ENCODE data around the gene RABGAP1.
"Not testable (repeated sequence)": the region's sequence is repeated elsewhere in the genome, so short reads cannot be mapped to it uniquely, and the experiment has no call there.

The RABGAP1 gene
- 26.5 to 58.8 reads per million in 2 donors for total RNA-seq

DNA sequence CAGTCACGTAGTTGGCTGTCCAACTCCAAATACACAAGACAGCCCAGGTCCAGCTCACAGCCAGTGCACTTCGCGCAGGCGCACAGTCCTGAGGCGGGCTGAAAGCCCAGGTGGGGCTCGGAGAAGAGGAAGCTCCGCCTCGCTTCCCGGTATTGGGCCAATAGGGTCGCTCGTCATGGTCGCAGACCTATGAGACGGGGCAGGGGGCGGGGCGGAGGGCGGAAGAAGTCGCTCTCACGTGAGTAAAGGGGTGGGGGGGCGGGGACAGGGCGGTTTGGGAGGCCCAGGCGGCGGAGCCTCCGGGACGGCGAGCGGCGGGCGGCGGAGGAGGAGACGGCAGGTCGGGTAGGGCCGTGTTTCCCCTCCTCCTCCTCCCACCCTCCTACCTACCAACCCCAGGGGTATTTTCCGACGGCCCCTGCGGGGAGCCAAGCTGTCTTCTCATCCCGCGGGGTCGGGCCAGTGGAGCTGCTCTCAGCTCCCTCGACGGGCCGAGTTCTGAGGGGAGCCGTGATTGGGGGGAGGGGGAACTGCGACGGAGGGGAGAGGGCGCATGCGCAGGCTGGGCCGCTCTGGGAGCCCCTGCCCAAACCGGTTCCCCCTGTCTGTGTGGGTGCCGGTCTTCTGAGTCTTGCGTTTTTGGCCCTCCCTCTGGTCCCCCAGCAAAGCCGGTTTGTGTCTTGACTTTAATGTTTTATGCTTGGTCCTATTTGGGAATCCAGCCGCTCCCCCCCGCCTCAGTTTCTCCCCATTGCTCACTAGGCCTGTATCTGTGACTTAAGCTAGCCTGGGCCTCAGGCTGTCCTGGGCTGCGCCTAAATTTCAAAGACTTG is at the start of gene RABGAP1:
Gene RABGAP1 (plus strand): TSS at position 272 of the 833 bp plus-strand sequence. CDS start 16,040 bp downstream, outside the sequence.
- peak; percentile 93 to 99 (median 98) for DNase-seq

DNA sequence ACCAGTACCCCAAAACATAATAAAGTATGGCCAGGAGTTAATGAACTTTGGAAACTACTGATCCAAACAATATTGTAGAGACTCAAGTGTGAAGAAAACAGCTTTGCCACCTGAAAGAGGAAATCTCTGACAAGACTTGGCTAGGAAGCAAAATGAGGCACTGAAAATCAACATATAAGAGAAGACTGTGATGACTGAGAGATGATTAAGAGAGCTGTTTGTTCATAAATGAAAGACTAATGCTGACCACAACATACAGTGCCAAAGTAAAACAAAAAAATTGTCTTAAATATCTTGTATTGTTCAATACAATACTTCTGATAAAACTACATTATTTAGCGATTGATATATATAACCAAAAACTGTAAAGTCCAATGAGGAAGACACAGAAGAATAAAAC is 42.9 kb upstream of the RABGAP1 start:
- no peak for DNase-seq

DNA sequence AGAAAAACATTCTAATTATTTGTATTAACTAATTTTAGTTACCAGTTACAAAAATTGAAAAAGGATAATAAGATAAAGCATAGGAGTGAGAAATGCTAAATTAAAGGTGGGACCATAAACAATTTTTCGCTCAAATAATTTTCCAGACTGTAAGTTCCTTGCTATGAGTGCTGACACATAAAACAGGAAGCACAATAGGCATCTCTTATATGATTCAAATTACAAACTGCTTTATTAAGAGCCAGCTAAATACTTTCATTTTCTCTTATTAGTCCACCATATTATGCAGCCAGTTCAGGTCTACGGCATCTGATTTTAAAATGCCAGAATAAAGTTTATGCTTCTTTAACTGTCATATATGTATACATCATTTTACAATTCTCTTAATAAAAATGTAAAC is 40.0 kb upstream of the RABGAP1 start:
- peak in 1 of 5 experiments; percentile 52 for DNase-seq

DNA sequence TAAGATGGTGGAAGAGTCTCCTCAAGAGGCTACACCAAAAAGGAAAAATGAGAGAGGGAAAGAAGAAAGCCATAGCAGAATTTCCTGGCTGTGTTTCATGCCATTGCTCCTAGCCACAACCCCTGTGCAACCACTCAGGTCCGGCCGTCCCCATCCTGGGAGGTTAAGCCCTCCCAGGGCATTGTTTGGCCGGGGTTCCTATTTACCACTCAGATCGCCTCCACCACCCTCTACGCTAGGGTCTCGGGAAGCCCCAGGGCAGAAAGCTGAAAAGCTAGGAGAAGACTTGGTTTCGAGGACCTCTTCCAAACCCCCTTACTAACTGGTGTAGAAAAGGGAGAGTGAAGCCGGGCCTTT is 36.4 kb upstream of the RABGAP1 start:
- peak in 3 of 5 experiments; percentile 3 to 25 (median 10) for DNase-seq

DNA sequence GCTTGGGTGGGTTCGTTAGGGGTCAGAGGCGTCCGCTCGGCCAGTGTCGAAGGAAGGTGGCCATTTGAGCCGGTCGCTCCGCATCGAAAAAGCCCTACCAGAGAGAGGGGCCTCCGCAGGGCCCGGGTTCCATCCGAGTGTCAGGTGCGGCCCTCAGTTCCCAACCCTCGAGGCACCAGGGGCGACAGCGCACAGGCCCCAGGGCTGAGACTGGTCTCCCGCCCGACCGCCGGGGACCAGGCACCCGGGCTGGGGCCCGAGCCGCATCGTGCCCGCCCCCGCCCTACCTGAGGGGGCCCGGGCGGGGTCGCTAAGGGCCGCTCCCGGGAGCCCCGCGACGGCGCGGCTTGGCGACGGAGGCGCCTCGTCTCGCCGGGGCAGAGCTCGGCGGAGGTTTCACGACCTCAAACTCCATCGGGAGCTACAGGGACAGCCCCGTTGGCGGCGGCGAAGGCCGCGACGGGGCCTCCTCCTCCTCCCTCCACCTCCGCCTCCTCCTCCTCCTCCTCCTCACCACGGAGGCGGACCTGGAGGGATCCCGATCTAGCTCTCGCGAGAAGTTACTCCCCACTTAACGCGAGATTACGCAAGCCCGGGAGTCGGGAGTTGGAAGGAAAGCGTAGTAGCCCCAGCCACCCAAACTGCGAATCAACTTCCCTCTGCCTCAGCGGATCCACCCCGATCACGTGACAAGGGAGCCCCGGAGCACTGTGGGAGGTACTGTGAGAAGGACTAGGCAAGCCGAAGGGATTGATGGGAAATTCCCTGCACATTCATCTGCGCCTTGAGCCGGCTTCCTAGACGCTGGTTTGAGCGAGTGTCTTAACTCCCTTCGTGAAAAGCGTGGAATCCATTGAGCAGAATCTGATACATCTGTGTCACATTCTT is 35.8 kb upstream of the RABGAP1 start, which contains the start of gene RC3H2:
Gene RC3H2 (minus strand): TSS at position 537 of the 888 bp plus-strand sequence. CDS start 7,850 bp downstream, outside the sequence.
- peak; percentile 80 to 99 (median 96) for DNase-seq

DNA sequence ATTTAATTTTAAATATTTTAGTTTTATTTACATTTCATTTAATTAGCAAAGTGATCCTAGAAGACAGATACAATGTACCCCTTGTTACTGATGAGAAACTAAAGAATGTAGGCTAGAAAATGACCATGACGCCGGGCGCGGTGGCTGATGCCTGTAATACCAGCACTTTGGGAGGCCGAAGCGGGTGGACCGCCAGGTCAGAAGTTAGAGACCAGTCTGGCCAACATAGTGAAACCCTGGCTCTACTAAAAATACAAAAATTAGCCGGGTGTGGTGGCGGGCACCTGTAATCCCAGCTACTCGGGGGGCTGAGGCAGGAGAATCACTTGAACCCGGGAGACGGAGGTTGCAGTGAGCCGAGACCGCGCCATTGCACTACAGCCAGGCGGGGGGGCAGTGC is 34.7 kb upstream of the RABGAP1 start:
- not testable (repeated sequence) for DNase-seq

DNA sequence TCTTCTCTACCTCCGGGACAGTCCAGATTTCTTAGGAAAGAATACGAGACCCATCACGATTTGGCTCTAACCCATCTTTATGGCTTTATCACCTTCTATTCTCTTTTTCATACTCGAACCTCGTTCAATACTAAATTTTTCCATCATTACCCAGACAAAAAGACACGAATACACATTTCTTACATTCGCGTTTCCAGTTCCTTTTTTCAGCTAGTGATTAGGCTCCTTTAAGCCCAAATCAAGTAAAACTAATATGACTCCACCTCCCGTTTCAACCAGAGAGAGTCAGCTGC is 28.2 kb upstream of the RABGAP1 start:
- no peak for DNase-seq

DNA sequence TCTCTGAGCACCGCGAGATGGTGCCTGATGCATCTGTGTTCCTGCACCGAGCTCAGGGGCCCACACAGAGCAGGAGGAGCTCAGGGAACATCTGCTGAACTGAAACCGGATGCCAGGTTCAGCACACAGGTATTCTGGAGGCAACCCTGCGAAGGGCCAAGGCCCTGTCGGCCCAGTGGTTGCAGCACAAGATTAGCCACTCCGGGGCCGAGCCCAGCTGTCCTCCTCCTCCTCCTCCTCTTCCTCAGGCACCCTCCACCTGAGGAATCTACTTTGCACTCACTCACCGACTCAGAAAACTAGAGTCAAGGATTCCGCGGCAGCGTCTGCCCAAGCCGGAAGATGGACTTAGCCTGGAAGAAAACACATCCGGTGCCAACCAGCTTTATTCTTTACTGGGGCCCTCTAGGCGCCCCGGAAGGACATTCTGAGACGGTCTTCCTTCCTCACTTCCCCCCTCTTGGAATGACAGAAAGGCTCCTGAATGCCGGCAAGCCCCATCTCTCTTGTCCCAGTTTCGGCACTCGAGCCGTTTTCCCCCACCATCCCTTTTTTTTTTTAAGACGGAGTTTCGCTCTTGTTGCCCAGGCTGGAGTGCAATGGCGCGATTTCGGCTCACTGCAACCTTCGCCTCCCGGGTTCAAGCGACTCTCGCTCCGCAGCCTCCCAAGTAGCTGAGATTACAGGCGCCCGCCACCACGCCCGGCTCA is 27.7 kb upstream of the RABGAP1 start, which contains the start of gene ZBTB6:
Gene ZBTB6 (minus strand): TSS at position 360 of the 710 bp plus-strand sequence. CDS start 1,251 bp downstream, outside the sequence.
- DNase-seq: peak; percentile 20 to 90 (median 62)

DNA sequence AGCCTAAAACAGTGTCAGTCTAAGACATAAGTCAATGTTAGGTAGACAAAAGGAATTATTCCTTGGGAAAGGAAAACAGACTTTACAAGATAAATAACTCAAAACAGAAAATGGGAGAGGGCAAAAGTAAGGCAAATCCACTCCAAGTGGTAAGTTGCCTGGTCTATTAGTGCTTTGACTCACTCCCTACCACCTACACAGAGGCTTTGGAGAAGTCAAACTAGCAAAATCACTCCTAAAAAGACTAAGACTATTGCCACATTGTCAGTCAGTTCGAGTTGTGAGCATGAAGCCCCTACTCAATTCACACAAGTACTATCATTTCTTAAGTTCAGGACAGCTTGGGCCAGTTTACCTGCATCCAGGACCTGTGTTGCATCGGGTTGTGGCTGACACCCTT is 22.5 kb upstream of the RABGAP1 start:
- DNase-seq: no peak

DNA sequence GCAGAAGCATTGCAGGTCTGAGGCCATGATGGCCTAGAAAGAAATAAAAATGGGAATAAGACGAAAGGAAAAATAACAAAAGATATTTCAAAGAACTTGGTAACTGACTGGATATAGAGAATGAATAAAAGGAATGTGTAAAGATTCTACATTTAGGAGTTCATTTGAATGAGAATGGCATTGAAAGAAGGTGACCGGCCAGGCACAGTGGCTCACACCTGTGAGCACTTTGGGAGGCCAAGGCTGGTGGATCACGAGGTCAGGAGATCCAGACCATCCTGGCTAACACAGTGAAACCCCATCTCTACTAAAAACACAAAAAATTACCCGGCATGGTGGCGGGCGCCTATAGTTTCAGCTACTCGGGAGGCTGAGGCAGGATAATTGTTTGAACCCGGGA is 18.1 kb upstream of the RABGAP1 start:
- no peak for DNase-seq

DNA sequence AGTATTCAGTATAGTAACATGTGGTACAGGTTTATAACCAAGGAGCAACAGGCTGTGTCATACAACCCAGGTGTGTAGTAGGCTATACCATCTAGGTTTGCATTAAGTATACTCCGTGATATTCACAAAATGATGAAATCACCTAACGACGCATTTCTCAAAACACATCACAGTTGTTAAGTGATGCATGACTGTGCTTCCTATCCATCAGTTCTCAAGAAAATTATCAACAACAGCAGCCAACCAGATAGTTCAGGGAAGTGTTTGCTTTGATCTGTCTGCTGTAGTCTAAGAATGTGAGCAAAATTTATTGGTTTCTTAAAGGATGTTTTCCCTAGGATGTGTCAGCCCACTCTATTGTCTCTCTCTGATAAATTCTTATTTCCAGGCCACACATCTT is 16.9 kb upstream of the RABGAP1 start:
- no peak for DNase-seq

DNA sequence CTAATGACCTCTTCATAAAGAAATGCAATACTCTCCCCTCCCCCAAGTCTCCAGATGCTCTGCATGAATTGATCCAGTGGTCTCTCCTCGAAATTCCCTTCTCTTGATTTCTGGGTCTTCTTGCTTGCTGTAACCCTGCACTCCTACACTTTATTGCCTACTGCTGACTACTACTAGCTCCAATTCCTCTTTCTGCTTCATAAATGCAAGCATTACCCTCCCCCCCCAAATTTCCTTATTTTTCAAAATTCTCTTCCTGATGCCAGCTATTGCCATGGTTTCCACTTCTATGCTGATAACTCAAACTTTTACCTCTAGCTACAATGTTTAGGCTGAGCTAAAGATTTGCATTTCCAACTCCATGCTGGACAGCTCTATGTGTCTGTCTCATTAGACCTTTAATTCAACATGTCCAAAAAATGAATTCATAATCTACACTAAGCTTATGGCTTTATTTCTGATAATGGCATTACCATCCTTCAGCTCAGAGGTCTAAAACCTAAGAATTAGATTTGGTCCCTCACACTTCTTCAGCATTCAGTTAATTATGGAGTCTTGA is 10.9 kb upstream of the RABGAP1 start:
- no peak for DNase-seq

DNA sequence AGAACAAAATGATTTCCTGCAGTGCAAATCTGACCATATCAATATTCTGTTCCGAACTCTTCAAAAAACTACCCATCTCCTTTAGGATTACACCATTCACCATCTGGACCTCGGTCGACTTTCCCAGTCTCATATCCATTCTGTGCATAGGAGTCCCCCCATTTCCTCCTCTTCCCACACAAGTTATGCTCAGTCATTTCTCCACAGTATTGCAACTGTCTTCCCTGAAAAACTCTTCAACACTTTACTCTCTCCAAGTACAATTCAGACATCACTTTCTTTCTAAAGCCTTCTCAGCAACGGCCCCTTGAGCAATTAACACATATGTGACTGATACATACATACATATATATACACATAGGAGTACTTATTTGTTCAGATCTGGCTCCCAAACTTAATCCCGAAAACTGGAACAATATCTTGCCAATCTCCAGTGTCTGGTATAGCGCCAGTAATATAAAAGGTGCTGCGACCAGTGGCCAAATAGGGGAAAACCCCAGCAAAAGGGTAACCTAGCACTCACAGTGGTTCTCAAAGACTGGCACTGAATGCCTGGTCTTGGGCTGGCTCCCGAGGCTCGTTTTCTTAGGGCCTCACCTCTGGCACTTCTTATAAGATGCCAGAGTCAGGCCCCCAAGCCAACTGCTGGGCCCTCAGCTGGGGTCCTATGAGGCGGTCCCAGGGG is 10.1 kb upstream of the RABGAP1 start:
- DNase-seq: no peak

DNA sequence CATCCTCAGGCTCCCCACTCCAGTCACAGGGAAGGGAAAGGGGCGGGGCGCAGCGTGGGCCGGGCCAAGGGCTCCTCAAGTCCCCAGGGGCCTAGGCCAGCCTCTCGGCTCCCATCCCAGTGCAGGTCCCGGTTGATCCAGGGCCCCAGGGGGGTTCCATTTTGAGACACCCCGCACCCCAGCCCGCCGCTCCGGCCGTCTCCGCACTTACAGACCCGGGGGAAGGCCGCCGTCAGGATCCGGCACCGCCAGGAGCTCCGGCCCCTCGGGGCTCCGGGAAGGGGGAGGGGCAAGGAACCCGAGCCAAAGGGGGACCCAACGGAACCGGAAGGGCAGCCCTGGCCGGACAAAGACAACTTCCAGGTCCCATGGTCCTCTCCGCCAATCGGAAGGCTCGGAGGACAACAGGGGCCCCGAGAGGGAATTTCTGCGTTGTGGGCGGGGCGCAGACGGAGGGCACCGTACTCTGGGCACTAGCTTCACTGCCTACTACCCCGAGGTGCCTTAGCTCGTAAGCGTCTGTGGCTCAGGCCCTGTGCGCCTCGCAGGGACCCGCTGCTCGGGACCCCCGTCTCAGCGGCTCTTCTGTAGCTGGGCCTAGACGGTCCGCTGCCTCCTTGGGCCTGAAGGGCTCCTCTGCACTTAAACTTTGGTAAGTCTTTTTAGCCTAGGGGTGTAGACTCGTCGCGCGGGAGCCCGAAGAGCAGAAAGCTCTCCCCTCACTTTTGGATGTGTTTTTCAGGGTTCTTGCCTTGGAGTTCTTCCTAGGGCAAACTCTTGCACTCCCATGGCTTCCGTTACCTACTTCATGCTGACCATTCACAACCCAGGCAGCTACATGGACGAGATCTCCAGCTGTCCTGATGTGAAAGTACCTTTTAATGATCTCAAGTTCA is 9.3 kb upstream of the RABGAP1 start, which contains the start of gene ZBTB26:
Gene ZBTB26 (minus strand): TSS at position 287 of the 896 bp plus-strand sequence. CDS start 11,578 bp downstream, outside the sequence.
- DNase-seq: peak; percentile 78 to 93 (median 85)

DNA sequence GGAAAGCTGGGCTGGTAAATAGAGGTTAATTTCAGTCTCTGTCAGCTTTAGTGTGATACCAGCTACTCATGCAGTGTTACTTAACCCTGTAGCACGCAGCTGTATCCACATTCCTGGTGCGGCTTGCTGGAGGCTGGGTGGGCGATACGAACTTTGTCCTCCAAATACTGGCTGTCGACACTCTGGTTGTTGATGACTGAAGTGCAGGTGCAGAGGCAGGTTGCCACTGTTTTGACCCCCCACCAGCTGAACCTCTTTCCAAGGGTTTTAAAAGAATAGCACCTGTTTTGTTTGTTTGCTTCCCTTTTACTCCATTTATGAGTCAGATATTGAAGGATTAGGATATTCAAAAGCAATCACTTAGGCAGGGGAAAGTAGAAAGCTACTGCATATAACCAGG is 4.4 kb upstream of the RABGAP1 start:
- DNase-seq: no peak

DNA sequence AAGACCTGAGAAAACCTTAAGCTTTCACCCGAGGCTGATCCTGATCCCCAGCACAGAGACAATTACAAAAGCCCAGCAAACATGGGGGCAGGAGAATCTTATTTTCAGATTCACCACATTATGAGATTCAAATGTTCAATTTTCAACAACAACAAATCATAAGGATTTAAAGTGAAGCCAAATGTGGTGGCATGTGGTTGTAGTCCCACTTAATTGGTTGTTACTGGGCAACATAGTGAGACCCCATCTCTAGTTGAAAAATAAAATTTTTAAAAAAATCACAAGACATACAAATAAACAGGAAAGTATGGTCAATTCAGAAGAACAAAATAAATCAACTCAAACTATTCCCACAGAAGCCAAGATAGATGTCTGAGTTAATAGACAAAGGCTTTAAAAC is 3.9 kb upstream of the RABGAP1 start:
- DNase-seq: no peak

DNA sequence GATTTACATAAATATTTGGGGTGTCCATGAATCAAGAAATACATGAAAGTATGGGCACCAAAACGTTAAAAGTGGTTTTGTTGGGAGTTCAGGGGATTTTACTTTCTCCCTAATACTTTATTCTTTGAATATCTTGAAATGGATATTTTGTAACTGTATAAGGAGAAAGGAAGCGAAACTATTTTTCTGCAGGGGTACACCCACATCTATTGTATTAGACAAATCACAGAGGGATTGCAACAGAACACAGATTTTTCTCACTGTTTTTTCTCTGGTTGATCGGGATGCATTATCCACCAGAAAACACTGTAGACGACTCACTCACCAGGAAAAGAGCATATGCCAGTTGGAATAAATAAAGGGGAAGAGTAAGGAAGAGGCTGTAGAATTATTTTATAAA is 1.2 kb upstream of the RABGAP1 start:
- no peak for DNase-seq

DNA sequence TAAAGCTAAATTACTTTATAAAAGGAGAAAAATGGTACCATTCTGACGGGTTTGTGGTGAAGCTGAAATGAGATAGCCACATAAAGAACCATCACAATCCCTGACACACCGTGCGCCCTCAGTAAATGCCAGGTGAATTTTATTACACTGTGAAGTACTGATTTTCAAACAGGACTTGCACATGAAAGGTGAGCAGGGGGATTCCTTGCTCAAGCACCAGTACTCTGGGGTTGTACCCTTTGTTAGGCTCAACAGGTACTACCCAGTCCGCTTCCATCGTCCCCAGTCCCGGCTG is 419 bp upstream of the RABGAP1 start:
- DNase-seq: no peak

DNA sequence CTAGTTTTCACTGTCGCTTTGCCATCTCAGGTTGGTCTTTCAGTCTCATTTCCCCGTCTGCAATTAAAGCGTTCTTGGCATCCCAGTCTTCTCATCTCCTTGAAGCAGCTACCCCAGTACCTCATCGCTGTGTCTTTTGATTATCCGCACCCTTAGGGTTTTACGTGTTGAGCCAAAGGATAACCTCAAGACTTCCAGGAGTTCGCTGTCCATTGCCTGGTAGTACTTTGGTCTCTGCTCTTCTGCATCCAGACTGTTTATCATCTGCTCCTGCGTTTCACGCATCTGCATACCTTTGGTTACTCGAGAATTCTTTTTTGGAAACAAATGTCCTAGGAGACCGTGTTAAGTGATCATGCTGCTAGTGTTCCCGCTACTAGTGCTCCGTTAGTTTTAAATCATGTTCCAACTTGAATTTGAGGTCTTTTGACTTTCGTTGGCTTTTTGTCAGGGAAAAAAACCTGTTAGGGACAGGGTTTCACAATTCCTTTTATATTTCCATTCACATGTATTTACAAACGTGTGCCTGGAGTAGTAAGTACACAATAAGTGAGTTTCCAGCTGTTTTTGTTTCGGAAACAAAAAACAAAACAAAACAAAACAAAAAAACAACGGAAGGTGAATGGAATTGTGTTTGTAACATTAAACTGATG is 888 bp downstream of the RABGAP1 start:
- no peak for DNase-seq
